Tibial nerve (tissue), 4 donors: ENCODE measurements around the gene IARS1.

Source experiments
- CTCF ChIP-seq, 5 experiments: fragments of 200-600 bp in 3 of 5; fragments of 450-650 bp in 2 of 5; sonication (generic) in 3 of 5; IDR thresholded peaks; one replicate each; pipeline ENCODE4 v1.5.1; 2016 to 2019; ENCODE audit warnings: antibody characterized with exemption in 5 of 5, mild to moderate bottlenecking in 3 of 5, moderate library complexity in 2 of 5
- EP300 ChIP-seq, 2 donors: sonication (generic); formaldehyde crosslinking; IDR thresholded peaks; one replicate each; pipeline ENCODE4 v1.6.1; 2017; ENCODE audit warnings: antibody characterized with exemption in 2 of 2, mild to moderate bottlenecking in 1 of 2
- POLR2A ChIP-seq, 2 donors: fragments of 450-650 bp; IDR thresholded peaks; one replicate each; pipeline ENCODE4 v1.6.1; 2017; ENCODE audit warnings: antibody characterized with exemption in 2 of 2, mild to moderate bottlenecking in 2 of 2, moderate library complexity in 2 of 2

GRCh38 chr9:92308893-92309292 lies 15.4 kb upstream of the IARS1 start:
- TF ChIP-seq CTCF (IDR thresholded peaks at IDR 0.05) (no peak), POLR2A (IDR thresholded peaks at IDR 0.05) (no peak), EP300 (IDR thresholded peaks at IDR 0.05) (no peak)
